Measurements from ENCODE around the gene CCDC141.

The CCDC141 gene

DNA sequence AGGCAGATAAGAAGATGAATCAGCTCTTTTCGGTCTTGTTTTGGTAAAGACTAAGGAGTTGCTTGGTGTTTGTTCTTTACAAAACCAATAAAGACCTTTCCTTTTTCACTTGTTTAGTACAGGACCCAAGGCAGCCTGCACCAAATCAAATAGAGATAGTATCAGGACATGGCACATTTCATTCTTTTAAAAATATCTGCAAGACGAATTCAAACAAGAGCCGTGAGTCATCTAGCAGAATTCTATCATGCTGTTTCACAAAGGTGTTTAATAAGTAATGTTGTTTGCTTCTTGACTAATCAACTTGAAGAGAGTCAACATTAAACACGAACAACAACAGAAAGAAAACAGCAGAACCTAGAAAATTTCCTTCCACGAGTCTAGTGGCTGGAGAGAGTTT, 139.9 kb downstream of the CCDC141 start:
- no peak overlapping the region for H3K4me3 ChIP-seq (replicated peaks; ENCODE audit: low read depth, low read length)
- no peaks in the 10 kb centered on the region for H3K27me3 ChIP-seq (replicated peaks; ENCODE audit: control insufficient read depth, insufficient read depth, low read length)
- no peak for DNase-seq (ENCODE audit: extremely low read depth, insufficient read length)
- TF ChIP-seq, protein P1, sequence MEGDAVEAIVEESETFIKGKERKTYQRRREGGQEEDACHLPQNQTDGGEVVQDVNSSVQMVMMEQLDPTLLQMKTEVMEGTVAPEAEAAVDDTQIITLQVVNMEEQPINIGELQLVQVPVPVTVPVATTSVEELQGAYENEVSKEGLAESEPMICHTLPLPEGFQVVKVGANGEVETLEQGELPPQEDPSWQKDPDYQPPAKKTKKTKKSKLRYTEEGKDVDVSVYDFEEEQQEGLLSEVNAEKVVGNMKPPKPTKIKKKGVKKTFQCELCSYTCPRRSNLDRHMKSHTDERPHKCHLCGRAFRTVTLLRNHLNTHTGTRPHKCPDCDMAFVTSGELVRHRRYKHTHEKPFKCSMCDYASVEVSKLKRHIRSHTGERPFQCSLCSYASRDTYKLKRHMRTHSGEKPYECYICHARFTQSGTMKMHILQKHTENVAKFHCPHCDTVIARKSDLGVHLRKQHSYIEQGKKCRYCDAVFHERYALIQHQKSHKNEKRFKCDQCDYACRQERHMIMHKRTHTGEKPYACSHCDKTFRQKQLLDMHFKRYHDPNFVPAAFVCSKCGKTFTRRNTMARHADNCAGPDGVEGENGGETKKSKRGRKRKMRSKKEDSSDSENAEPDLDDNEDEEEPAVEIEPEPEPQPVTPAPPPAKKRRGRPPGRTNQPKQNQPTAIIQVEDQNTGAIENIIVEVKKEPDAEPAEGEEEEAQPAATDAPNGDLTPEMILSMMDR (IDR thresholded peaks at IDR 0.05; ENCODE audit: insufficient read depth, low read length, poor library complexity, severe bottlenecking): no peak
- H3K36me3 ChIP-seq (ENCODE audit: control insufficient read depth, insufficient read depth, low read length): no peaks in the 10 kb centered on the region

DNA sequence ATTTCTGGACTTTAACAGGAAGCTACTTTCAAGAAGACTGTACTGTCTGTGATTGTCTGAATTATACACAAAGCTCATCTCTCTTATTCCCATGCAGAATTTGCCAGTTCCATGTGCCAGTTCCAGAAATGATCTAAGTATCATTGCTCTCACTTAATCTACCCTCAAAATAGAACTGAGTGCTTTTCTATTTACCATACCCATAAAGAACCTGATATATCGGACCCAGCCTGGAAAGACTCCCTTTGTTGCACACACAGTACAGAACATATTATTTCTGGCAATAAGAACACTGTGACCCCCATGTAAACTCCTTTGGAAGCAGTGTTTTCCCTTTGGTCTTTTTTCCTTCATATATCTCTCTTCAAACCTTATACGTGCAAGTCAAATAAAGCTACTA, 140.4 kb downstream of the CCDC141 start:
- DNase-seq (ENCODE audit: extremely low read depth, insufficient read length): no peak
- TF ChIP-seq, protein P1 (IDR thresholded peaks at IDR 0.05; ENCODE audit: insufficient read depth, low read length, poor library complexity, severe bottlenecking): no peak
- Histone ChIP-seq H3K27me3 (replicated peaks; ENCODE audit: control insufficient read depth, insufficient read depth, low read length) (no peaks in the 10 kb centered on the region), H3K4me3 (replicated peaks; ENCODE audit: low read depth, low read length) (no peak overlapping the region), H3K36me3 (ENCODE audit: control insufficient read depth, insufficient read depth, low read length) (no peaks in the 10 kb centered on the region)

DNA sequence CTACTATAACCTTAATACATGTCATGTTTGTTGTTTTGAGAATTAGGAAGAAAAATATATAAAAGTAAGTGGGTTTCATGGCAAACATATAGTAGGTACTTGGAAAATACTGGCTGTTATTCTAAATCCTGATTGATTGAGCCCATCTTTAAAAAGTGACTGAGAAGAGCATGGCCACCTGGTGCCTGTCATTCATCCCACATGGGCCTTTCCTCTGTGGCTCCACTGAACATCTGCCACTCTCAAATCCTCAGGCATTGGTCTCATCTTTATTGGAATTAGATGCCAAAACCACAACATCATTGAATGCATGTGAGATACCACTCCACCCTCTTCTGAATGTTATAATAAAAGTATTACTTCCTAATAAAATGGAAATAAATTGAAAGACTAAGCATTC, 141.1 kb downstream of the CCDC141 start:
- Histone ChIP-seq H3K4me3 (replicated peaks; ENCODE audit: low read depth, low read length) (no peak overlapping the region), H3K36me3 (ENCODE audit: control insufficient read depth, insufficient read depth, low read length) (no peaks in the 10 kb centered on the region), H3K27me3 (replicated peaks; ENCODE audit: control insufficient read depth, insufficient read depth, low read length) (no peaks in the 10 kb centered on the region)
- no peak for DNase-seq (ENCODE audit: extremely low read depth, insufficient read length)
- TF ChIP-seq, protein P1 (IDR thresholded peaks at IDR 0.05; ENCODE audit: insufficient read depth, low read length, poor library complexity, severe bottlenecking): no peak

DNA sequence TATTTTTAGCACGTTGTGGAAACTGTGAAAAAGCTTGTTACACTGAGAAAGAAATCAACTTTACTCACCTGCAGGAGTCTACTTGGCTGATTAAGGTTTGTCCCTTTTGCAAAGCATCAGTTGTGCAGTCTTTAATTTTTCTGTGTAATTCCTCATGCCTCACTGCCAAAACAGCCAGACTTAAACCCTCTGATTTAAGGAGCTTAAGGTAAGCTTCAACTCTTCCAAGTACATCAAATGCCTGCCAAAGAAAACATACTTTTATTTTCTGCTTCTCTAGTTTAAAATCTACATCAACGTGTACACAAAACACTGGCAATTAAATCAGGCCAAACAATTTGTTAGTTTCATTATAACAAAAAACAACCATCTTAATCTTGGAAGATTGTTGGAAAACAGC, 144.7 kb downstream of the CCDC141 start:
- no peak overlapping the region for H3K4me3 ChIP-seq (replicated peaks; ENCODE audit: low read depth, low read length)
- no peaks in the 10 kb centered on the region for H3K27me3 ChIP-seq (replicated peaks; ENCODE audit: control insufficient read depth, insufficient read depth, low read length)
- H3K36me3 ChIP-seq (ENCODE audit: control insufficient read depth, insufficient read depth, low read length): no peaks in the 10 kb centered on the region
- TF ChIP-seq, protein P1 (IDR thresholded peaks at IDR 0.05; ENCODE audit: insufficient read depth, low read length, poor library complexity, severe bottlenecking): no peak
- no peak for DNase-seq (ENCODE audit: extremely low read depth, insufficient read length)

DNA sequence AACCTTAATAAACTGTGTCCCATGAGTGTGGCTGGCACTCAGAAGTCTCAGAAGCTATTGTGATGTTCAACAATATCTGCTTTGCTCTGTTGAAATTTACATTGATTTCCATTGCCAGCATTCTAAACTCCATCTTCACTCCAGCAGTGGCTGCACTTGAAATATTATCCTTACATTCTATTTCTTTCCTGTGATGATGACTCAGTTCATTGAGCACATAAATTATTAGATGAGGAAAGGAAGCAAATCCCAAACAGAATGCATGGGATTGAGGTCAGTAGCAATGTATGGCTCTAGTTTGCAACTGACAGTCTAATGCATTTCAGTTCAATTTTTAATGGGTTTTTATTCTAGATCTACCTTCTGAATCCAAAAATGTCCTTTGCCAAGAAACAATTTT, 150.3 kb downstream of the CCDC141 start:
- DNase-seq (ENCODE audit: extremely low read depth, insufficient read length): no peak
- H3K36me3 ChIP-seq (ENCODE audit: control insufficient read depth, insufficient read depth, low read length): no peaks in the 10 kb centered on the region
- TF ChIP-seq, protein P1 (IDR thresholded peaks at IDR 0.05; ENCODE audit: insufficient read depth, low read length, poor library complexity, severe bottlenecking): no peak

DNA sequence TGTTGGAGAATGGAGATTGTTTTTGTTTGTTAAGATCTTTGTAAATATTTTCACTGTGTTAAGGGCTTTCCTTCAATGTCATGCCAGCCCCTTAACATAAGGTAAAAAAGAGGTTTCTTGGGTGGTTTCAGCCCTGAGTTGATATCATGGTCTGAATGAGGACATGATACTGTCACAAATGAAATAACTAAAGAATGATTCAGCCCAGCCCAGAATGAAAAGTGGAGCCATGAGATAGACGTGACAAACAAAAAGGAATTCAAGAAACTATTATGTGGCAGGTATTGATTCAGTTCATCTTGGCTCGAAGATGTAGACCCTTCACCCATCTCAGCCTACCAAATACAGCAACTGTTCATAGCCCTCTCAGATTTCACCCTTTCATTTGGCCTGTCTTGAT, 154.1 kb downstream of the CCDC141 start:
- Histone ChIP-seq H3K36me3 (ENCODE audit: control insufficient read depth, insufficient read depth, low read length) (no peaks in the 10 kb centered on the region), H3K4me3 (replicated peaks; ENCODE audit: low read depth, low read length) (no peak overlapping the region), H3K27me3 (replicated peaks; ENCODE audit: control insufficient read depth, insufficient read depth, low read length) (no peaks in the 10 kb centered on the region)
- TF ChIP-seq, protein P1 (IDR thresholded peaks at IDR 0.05; ENCODE audit: insufficient read depth, low read length, poor library complexity, severe bottlenecking): no peak
- DNase-seq (ENCODE audit: extremely low read depth, insufficient read length): no peak

More for the DNA sequence above, 150.3 kb downstream of the CCDC141 start:
- Histone ChIP-seq H3K4me3 (replicated peaks; ENCODE audit: low read depth, low read length) (no peak overlapping the region), H3K27me3 (replicated peaks; ENCODE audit: control insufficient read depth, insufficient read depth, low read length) (no peaks in the 10 kb centered on the region)

Measured in GM06990 (cell line).